ENCODE data around the gene NXNL1.

DNA sequence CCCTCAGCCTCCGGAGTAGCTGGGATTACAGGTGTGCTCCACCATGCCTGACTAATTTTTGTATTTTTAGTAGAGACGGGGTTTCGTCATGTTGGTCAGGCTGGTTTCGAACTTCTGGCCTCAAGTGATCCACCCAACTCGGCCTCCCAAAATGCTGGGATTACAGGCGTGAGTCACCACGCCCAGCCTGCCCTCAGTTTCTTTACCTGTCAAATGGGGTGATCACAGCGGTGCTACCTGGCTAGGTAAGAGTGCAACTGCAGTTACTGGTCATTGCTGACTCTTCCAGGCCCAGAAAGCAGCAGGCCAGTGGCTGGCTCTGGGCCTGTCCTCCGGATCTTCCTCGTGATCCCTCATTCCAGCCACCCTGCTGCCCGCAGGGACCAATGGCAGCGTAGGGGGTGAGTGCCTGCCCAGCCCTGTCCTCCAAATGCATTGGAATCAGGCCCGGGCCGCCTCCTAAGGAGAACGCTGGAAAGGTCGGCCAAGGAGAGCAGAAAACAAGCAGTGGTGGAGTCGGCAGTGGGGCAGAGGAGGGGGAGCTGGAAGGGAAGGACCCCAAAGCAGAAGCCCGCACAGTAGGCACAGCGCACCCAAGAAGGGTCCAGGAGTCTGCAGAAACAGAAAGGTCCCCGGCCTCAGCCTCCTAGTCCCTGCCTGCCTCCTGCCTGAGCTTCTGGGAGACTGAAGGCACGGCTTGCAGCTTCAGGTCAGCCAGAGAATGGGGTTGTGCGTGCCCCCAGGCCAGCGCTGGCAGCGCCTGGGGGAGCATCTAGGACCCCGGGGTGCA, 7.8 kb upstream of the NXNL1 start:
- no peak for TF ChIP-seq ZFX (IDR thresholded peaks at IDR 0.05)
- TF ChIP-seq, protein P1, sequence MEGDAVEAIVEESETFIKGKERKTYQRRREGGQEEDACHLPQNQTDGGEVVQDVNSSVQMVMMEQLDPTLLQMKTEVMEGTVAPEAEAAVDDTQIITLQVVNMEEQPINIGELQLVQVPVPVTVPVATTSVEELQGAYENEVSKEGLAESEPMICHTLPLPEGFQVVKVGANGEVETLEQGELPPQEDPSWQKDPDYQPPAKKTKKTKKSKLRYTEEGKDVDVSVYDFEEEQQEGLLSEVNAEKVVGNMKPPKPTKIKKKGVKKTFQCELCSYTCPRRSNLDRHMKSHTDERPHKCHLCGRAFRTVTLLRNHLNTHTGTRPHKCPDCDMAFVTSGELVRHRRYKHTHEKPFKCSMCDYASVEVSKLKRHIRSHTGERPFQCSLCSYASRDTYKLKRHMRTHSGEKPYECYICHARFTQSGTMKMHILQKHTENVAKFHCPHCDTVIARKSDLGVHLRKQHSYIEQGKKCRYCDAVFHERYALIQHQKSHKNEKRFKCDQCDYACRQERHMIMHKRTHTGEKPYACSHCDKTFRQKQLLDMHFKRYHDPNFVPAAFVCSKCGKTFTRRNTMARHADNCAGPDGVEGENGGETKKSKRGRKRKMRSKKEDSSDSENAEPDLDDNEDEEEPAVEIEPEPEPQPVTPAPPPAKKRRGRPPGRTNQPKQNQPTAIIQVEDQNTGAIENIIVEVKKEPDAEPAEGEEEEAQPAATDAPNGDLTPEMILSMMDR (conservative IDR thresholded peaks at IDR 0.05), result no peak

Measured in C4-2B (cell line).